Endothelial cell of umbilical vein (primary cell): ENCODE results near the gene RPS28. TPM values are rescaled to one million over a fixed set of nuclear protein-coding genes. Genes with fewer than 3 reads are reported as not detected.

Source experiments
- BruUV-seq: library from RNA; stranded (reverse); fragments of 400-500 nt; replicated peaks from 2 replicates; lab custom pipeline; 2021; lab: Mats Ljungman, UMichigan
- CTCF ChIA-PET: fragments of 300-600, 350-600 bp; sonication (Branson Sonifier 250); formaldehyde crosslinking; loops from one replicate; lab custom pipeline; 2021; ENCODE audit warnings: antibody characterized with exemption, inconsistent platforms; lab: Charles Lee
- POLR2A ChIA-PET: fragments of 300-600, 350-600 bp; sonication (Branson Sonifier 250); formaldehyde crosslinking; loops from one replicate; lab custom pipeline; 2021; ENCODE audit warnings: antibody characterized with exemption, inconsistent platforms; lab: Charles Lee
- DNase-seq: peaks from one replicate; pipeline ENCODE4 v3.0.0-alpha.2; 2011; ENCODE audit warnings: low read depth, low spot score
- FAIRE-seq: peaks from 2 replicates; lab custom pipeline; 2011; peaks lifted over from hg19 to GRCh38; lab: Jason Lieb, UNC
- H2AFZ ChIP-seq: 2 replicates; pipeline ENCODE4 v1.6.0; 2012; ENCODE audit warnings: low read depth, low read length, control low read depth, inconsistent platforms
- H3K27ac ChIP-seq: 2 replicates; pipeline ENCODE4 v1.5.1; 2011; ENCODE audit warnings: low read depth, mild to moderate bottlenecking, control low read depth, low read length, moderate library complexity; ENCODE audit not compliant: insufficient read depth
- H3K27me3 ChIP-seq, 2 experiments: 2 replicates each; pipeline versions ENCODE4 v1.6.0 to v1.6.1; 2011; ENCODE audit warnings: low read length in 2 of 2, mixed read lengths in 1 of 2; ENCODE audit not compliant: control insufficient read depth in 2 of 2, insufficient read depth in 2 of 2
- H3K36me3 ChIP-seq, 2 experiments: 2 replicates in 1 of 2; 3 replicates in 1 of 2; pipeline ENCODE4 v1.5.1; 2011; ENCODE audit warnings: low read length in 2 of 2, mild to moderate bottlenecking in 1 of 2, moderate library complexity in 1 of 2; ENCODE audit not compliant: control insufficient read depth in 2 of 2, insufficient read depth in 2 of 2; ENCODE audit errors: extremely low read depth in 1 of 2
- H3K4me1 ChIP-seq: 3 replicates; pipeline ENCODE4 v1.5.1; 2011; ENCODE audit warnings: mild to moderate bottlenecking, low read length; ENCODE audit not compliant: control insufficient read depth, insufficient read depth; ENCODE audit errors: extremely low read depth
- H3K4me2 ChIP-seq: 2 replicates; pipeline ENCODE4 v1.6.1; 2011; ENCODE audit warnings: low read length, control low read depth, mixed read lengths; ENCODE audit not compliant: insufficient read depth
- H3K4me3 ChIP-seq, 3 experiments: fragments of 200-600 bp in 1 of 3; sonication (generic), shearing (Covaris generic) in 1 of 3; replicated peaks in 1 of 3; 2 replicates each; pipeline ENCODE4 v1.5.1; 2011 to 2016; ENCODE audit warnings: control low read depth in 3 of 3, low read length in 3 of 3, mild to moderate bottlenecking in 2 of 3, inconsistent platforms in 1 of 3, low read depth in 1 of 3, moderate library complexity in 1 of 3; ENCODE audit not compliant: insufficient read depth in 1 of 3
- H3K79me2 ChIP-seq: 2 replicates; pipeline ENCODE4 v1.6.0; 2012; ENCODE audit warnings: low read length, inconsistent platforms; ENCODE audit not compliant: control insufficient read depth, insufficient read depth
- H3K9ac ChIP-seq: replicated peaks from 2 replicates; pipeline ENCODE3; 2011; ENCODE audit warnings: low read length, control low read depth; ENCODE audit not compliant: insufficient read depth; ENCODE audit errors: extremely low read depth
- H3K9me1 ChIP-seq: replicated peaks from 3 replicates; pipeline ENCODE4 v1.6.0; 2011; ENCODE audit warnings: mild to moderate bottlenecking, low read length; ENCODE audit not compliant: control insufficient read depth, insufficient read depth; ENCODE audit errors: extremely low read depth
- H3K9me3 ChIP-seq: replicated peaks from 2 replicates; pipeline ENCODE4 v1.5.1; 2012; ENCODE audit warnings: low read length, inconsistent platforms; ENCODE audit not compliant: control insufficient read depth, insufficient read depth
- H4K20me1 ChIP-seq: replicated peaks from 2 replicates; pipeline ENCODE3; 2011; ENCODE audit warnings: mild to moderate bottlenecking, low read length; ENCODE audit not compliant: control insufficient read depth, insufficient read depth; ENCODE audit errors: extremely low read depth
- CTCF ChIP-seq, 2 donors: IDR thresholded peaks; 1 replicate in 1 of 2; 2 replicates in 1 of 2; pipeline ENCODE4 v1.5.1; 2011; ENCODE audit warnings: low read length in 2 of 2, mild to moderate bottlenecking in 2 of 2, moderate library complexity in 2 of 2, control low read depth in 1 of 2, inconsistent platforms in 1 of 2, low read depth in 1 of 2; ENCODE audit not compliant: insufficient read depth in 1 of 2; ENCODE audit errors: extremely low read depth in 1 of 2
- EZH2 ChIP-seq: IDR thresholded peaks from 2 replicates; pipeline ENCODE4 v1.6.1; 2012; ENCODE audit warnings: borderline replicate concordance, low read depth, mild to moderate bottlenecking, moderate library complexity, low read length, inconsistent platforms; ENCODE audit not compliant: severe bottlenecking
- FOS ChIP-seq: IDR thresholded peaks from 2 replicates; pipeline ENCODE4 v1.6.1; 2011; ENCODE audit warnings: mild to moderate bottlenecking, low read length, moderate library complexity, borderline replicate concordance; ENCODE audit not compliant: insufficient read depth
- GATA2 ChIP-seq: IDR thresholded peaks from 2 replicates; pipeline ENCODE4 v1.7.0; 2011; ENCODE audit warnings: low read depth, mild to moderate bottlenecking, moderate library complexity, mixed read lengths, low read length; ENCODE audit not compliant: insufficient read length, insufficient read depth
- JUN ChIP-seq: IDR thresholded peaks from 2 replicates; pipeline ENCODE4 v1.6.1; 2011; ENCODE audit warnings: borderline replicate concordance, low read depth; ENCODE audit not compliant: insufficient read length, insufficient read depth
- MAX ChIP-seq: IDR thresholded peaks from 2 replicates; pipeline ENCODE4 v1.6.1; 2011; ENCODE audit not compliant: insufficient read depth, insufficient read length
- MYC ChIP-seq: IDR thresholded peaks from one replicate; pipeline ENCODE4 v1.6.1; 2011; ENCODE audit warnings: mild to moderate bottlenecking, low read depth, low read length
- POLR2A ChIP-seq: IDR thresholded peaks from 2 replicates; pipeline ENCODE4 v1.6.1; 2012; ENCODE audit warnings: low read depth, mild to moderate bottlenecking, control low read depth, low read length
- POLR2AphosphoS5 ChIP-seq: IDR thresholded peaks from 2 replicates; pipeline ENCODE4 v1.6.1; 2012; ENCODE audit warnings: low read depth, mild to moderate bottlenecking, control low read depth, low read length, moderate library complexity; ENCODE audit not compliant: insufficient read depth
- dilution Hi-C: fragments of 300-500 bp; cut with MboI; formaldehyde crosslinking; loops from one replicate; pipeline ENCODE4 v1.15.0; 2019; ENCODE audit warnings: low sequenced_read_pairs; ENCODE audit not compliant: extremely low pct_ligation_motif_present
- intact Hi-C: fragments of 100-400 bp; cut with micrococcal nuclease; formaldehyde crosslinking; loops from one replicate; pipeline ENCODE4 v1.10.0; 2022
- polyA plus RNA-seq, 4 experiments: library from polyadenylated mRNA; depleted of rRNA in 3 of 4; stranded (reverse) in 3 of 4; unstranded in 1 of 4; fragments of >200 nt; gene quantifications; 2 replicates each; pipeline versions ENCODE4 v1.2.1 to v1.2.3, GENCODE V29; 2011 to 2012; ENCODE audit warnings: missing spikeins in 1 of 4
- total RNA-seq: library from RNA; stranded (reverse); gene quantifications from 2 replicates; pipeline ENCODE4 v1.2.3, GENCODE V29; 2021

Gene RPS28
- total and polyA plus RNA-seq, 2 donors (not counting 3 experiments of a cell fraction or from before 2014, with no cell fraction given): 865 to 1,664 TPM

- Histone ChIP-seq H3K27me3 (no peaks in the 10 kb centered on the region), H3K9me3 (no peaks in the 10 kb centered on the region), H2AFZ (no peak overlapping the region), H3K4me2 (no peak overlapping the region), H3K4me3 (no peak overlapping the region), H3K79me2 (no peaks in the 10 kb centered on the region), H3K9me1 (no peaks in the 10 kb centered on the region), H3K36me3 (no peaks in the 10 kb centered on the region), H3K27ac (no peak overlapping the region), H3K9ac (no peak overlapping the region), H4K20me1 (no peaks in the 10 kb centered on the region), H3K4me1 (peaks cover 42% of the 10 kb centered on the region)
- ChIA-PET POLR2A (interaction anchor here (0.7 kb wide), 1 partner anchor 31 kb away, joined by 4 read pairs; no protein-coding TSS in a partner anchor), CTCF (interaction anchor here (0.6 kb wide), 1 partner anchor 9 kb away, joined by 3 read pairs; no protein-coding TSS in a partner anchor)
- TF ChIP-seq MYC: no peak
- no peak for TF ChIP-seq POLR2AphosphoS5
- no peak for TF ChIP-seq EZH2
- TF ChIP-seq FOS: no peak
- no peak for TF ChIP-seq JUN
- TF ChIP-seq MAX: no peak
- TF ChIP-seq POLR2A: no peak
- no peak for TF ChIP-seq CTCF (IDR thresholded peaks at IDR 0.05; ENCODE audit: extremely low read depth in 1 of 2, insufficient read depth in 1 of 2, low read depth in 1 of 2, low read length in 2 of 2)
- TF ChIP-seq GATA2: no peak
- FAIRE-seq: no peak
- BruUV-seq: no TSS peak
- DNase-seq: no peak
- dilution Hi-C loops (no loop called here), intact Hi-C loops (no loop called here)
Observed at GRCh38 chr19:8360196-8360595, 38.9 kb downstream of the RPS28 start.
